Panc1 (cell line): ENCODE results near the gene CREBBP. TPM values are rescaled to one million over a fixed set of nuclear protein-coding genes. Genes with fewer than 3 reads are reported as not detected.

Experiments used
- ATAC-seq: fragments of 200-7000 bp; cut with Tn5 transposase; 2 replicates; pipeline ENCODE4 v1.9.1; 2020; ENCODE audit warnings: mild to moderate bottlenecking, moderate library complexity
- BruUV-seq: library from RNA; stranded (reverse); fragments of 400-500 nt; replicated peaks from 2 replicates; lab custom pipeline; 2021; lab: Mats Ljungman, UMichigan
- CTCF ChIA-PET: fragments of 300-600 bp; sonication (Branson Sonifier 250); formaldehyde crosslinking; loops from one replicate; lab custom pipeline; 2022; ENCODE audit warnings: antibody characterized with exemption; lab: Charles Lee
- POLR2A ChIA-PET: fragments of 300-600 bp; sonication (Branson Sonifier 250); formaldehyde crosslinking; loops from one replicate; lab custom pipeline; 2022; ENCODE audit warnings: antibody characterized with exemption; lab: Charles Lee
- DNase-seq: peaks from one replicate; pipeline ENCODE4 v3.0.0-alpha.2; 2010; ENCODE audit warnings: low read depth, low spot score
- H3K27ac ChIP-seq: 2 replicates; pipeline ENCODE4 v1.5.1; 2011; ENCODE audit warnings: mild to moderate bottlenecking, low read length, inconsistent platforms
- H3K27me3 ChIP-seq: fragments of 200-500 bp; sonication (Bioruptor generic); 2 replicates; pipeline ENCODE4 v1.6.0; 2014; ENCODE audit warnings: low read length, inconsistent platforms; ENCODE audit not compliant: control insufficient read depth, insufficient read depth
- H3K36me3 ChIP-seq: fragments of 200-500 bp; sonication (Bioruptor generic); 2 replicates; pipeline ENCODE4 v1.5.1; 2014; ENCODE audit warnings: inconsistent platforms, mild to moderate bottlenecking, low read length, moderate library complexity; ENCODE audit not compliant: control insufficient read depth, insufficient read depth
- H3K4me1 ChIP-seq: 2 replicates; pipeline ENCODE4 v1.5.1; 2011; ENCODE audit warnings: inconsistent platforms, mild to moderate bottlenecking, low read length, moderate library complexity; ENCODE audit not compliant: control insufficient read depth, insufficient read depth
- H3K4me3 ChIP-seq, 2 experiments: 2 replicates each; pipeline ENCODE4 v1.5.1; 2011 to 2012; ENCODE audit warnings: low read depth in 2 of 2, low read length in 2 of 2, mild to moderate bottlenecking in 2 of 2, inconsistent platforms in 1 of 2, moderate library complexity in 1 of 2
- H3K9me3 ChIP-seq: fragments of 200-500 bp; sonication (Bioruptor generic); 2 replicates; pipeline ENCODE4 v1.5.1; 2014; ENCODE audit warnings: low read depth, mild to moderate bottlenecking, inconsistent platforms, low read length, moderate library complexity; ENCODE audit not compliant: control insufficient read depth, insufficient read depth
- POLR2AphosphoS5 ChIP-seq: IDR thresholded peaks from 2 replicates; pipeline ENCODE4 v1.6.1; 2012; ENCODE audit warnings: mild to moderate bottlenecking, low read depth, low read length, moderate library complexity
- REST ChIP-seq, 2 experiments: IDR thresholded peaks; 2 replicates each; pipeline ENCODE4 v1.6.1; 2011 to 2012; ENCODE audit warnings: low read depth in 2 of 2, control low read depth in 1 of 2, low read length in 1 of 2, mild to moderate bottlenecking in 1 of 2, moderate library complexity in 1 of 2; ENCODE audit not compliant: insufficient read depth in 1 of 2
- SIN3A ChIP-seq: IDR thresholded peaks from 2 replicates; pipeline ENCODE4 v1.6.1; 2012; ENCODE audit warnings: low read depth, mild to moderate bottlenecking, low read length, moderate library complexity, borderline replicate concordance; ENCODE audit not compliant: insufficient read depth
- TCF7L2 ChIP-seq: IDR thresholded peaks from 2 replicates; pipeline ENCODE4 v1.6.1; 2011; ENCODE audit warnings: mild to moderate bottlenecking, low read depth, low read length, inconsistent platforms
- in situ Hi-C: cut with HindIII; loops from 2 replicates; pipeline ENCODE4 v1.10.0; 2016; ENCODE audit warnings: low sequenced_read_pairs, low pct_unique_long_range_greater_than_20kb
- intact Hi-C: fragments of 100-400 bp; cut with micrococcal nuclease; formaldehyde crosslinking; loops from one replicate; pipeline ENCODE4 v1.10.0; 2022; ENCODE audit not compliant: unreplicated experiment
- total RNA-seq: library from RNA; stranded (reverse); gene quantifications from one replicate; pipeline ENCODE4 v1.2.1, GENCODE V29; 2021; ENCODE audit not compliant: unreplicated experiment
- TF ChIP-seq, protein P1 (sequence below): fragments of 450-650 bp; IDR thresholded peaks from 2 replicates; pipeline ENCODE4 v1.5.1; 2017; ENCODE audit warnings: mild to moderate bottlenecking

CREBBP gene
- total RNA-seq, 1 experiment from 2014 or later: 60.2 TPM

- BruUV-seq: no TSS peak
- no peaks in the 10 kb centered on the region for H3K27me3 ChIP-seq
- ChIA-PET CTCF (no interaction called here), POLR2A (no interaction called here)
- no peak overlapping the region for H3K4me3 ChIP-seq
- no peak for TF ChIP-seq REST (IDR thresholded peaks at IDR 0.05; ENCODE audit: insufficient read depth in 1 of 2, low read depth in 2 of 2, low read length in 1 of 2)
- TF ChIP-seq TCF7L2: no peak
- TF ChIP-seq, protein P1, sequence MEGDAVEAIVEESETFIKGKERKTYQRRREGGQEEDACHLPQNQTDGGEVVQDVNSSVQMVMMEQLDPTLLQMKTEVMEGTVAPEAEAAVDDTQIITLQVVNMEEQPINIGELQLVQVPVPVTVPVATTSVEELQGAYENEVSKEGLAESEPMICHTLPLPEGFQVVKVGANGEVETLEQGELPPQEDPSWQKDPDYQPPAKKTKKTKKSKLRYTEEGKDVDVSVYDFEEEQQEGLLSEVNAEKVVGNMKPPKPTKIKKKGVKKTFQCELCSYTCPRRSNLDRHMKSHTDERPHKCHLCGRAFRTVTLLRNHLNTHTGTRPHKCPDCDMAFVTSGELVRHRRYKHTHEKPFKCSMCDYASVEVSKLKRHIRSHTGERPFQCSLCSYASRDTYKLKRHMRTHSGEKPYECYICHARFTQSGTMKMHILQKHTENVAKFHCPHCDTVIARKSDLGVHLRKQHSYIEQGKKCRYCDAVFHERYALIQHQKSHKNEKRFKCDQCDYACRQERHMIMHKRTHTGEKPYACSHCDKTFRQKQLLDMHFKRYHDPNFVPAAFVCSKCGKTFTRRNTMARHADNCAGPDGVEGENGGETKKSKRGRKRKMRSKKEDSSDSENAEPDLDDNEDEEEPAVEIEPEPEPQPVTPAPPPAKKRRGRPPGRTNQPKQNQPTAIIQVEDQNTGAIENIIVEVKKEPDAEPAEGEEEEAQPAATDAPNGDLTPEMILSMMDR: no peak
- TF ChIP-seq SIN3A: no peak
- no peak for TF ChIP-seq POLR2AphosphoS5
- H3K4me1 ChIP-seq: peaks cover 42% of the 10 kb centered on the region
- ATAC-seq: no peak
- no peaks in the 10 kb centered on the region for H3K36me3 ChIP-seq
- intact Hi-C loops: no loop called here
- H3K27ac ChIP-seq: no peak overlapping the region
- no peaks in the 10 kb centered on the region for H3K9me3 ChIP-seq
- in situ Hi-C loops: no loop called here
- no peak for DNase-seq
These were observed 58.0 kb downstream of the CREBBP start for GRCh38 chr16:3822366-3823045.

DNA sequence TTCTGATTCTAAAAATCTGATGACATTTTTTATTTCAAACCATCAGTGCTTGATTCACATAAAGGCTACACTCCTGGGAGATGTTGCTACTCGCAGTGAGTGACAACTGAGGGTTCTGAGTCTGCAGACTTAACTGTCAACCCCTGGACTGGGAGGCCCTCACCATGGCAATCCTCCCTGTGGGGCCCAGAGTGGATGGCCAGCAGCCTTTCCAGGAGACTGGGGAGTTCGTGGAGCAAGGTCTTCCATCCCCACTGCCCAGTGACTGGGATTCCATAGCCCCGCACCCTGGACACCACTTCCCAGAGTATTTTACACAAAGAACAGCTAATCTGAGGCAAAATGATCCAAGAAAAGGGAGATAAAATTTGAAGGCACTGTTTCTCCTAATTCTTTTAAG is 59.3 kb downstream of the CREBBP start:
- H3K4me1 ChIP-seq: peaks cover 42% of the 10 kb centered on the region
- POLR2A ChIA-PET: no interaction called here
- no peaks in the 10 kb centered on the region for H3K27me3 ChIP-seq
- no peak overlapping the region for H3K4me3 ChIP-seq
- TF ChIP-seq TCF7L2: no peak
- TF ChIP-seq, protein P1: no peak
- TF ChIP-seq SIN3A: no peak
- TF ChIP-seq POLR2AphosphoS5: no peak
- no peak for TF ChIP-seq REST (IDR thresholded peaks at IDR 0.05; ENCODE audit: insufficient read depth in 1 of 2, low read depth in 2 of 2, low read length in 1 of 2)
- ATAC-seq (no peak), DNase-seq (no peak)
- CTCF ChIA-PET: no interaction called here
- in situ Hi-C loops (no loop called here), intact Hi-C loops (no loop called here)
- H3K36me3 ChIP-seq: no peaks in the 10 kb centered on the region
- no TSS peak for BruUV-seq
- no peaks in the 10 kb centered on the region for H3K9me3 ChIP-seq
- no peak overlapping the region for H3K27ac ChIP-seq
